Measurements from ENCODE around the gene SPDL1.

- TF ChIP-seq CTCF (conservative IDR thresholded peaks at IDR 0.05): no peak
- no peak for TF ChIP-seq ZFX (IDR thresholded peaks at IDR 0.05)
These were observed 68.0 kb downstream of the SPDL1 start for GRCh38 chr5:169651526-169651925.

Measured in C4-2B (cell line).